Endothelial cell of hepatic sinusoid (primary cell): ENCODE data around the gene SOCS7.

Source experiments
- in situ Hi-C: cut with HindIII; loops from 2 replicates; pipeline ENCODE4 v1.10.0; 2017; ENCODE audit warnings: low sequenced_read_pairs

The SOCS7 gene, protein sequence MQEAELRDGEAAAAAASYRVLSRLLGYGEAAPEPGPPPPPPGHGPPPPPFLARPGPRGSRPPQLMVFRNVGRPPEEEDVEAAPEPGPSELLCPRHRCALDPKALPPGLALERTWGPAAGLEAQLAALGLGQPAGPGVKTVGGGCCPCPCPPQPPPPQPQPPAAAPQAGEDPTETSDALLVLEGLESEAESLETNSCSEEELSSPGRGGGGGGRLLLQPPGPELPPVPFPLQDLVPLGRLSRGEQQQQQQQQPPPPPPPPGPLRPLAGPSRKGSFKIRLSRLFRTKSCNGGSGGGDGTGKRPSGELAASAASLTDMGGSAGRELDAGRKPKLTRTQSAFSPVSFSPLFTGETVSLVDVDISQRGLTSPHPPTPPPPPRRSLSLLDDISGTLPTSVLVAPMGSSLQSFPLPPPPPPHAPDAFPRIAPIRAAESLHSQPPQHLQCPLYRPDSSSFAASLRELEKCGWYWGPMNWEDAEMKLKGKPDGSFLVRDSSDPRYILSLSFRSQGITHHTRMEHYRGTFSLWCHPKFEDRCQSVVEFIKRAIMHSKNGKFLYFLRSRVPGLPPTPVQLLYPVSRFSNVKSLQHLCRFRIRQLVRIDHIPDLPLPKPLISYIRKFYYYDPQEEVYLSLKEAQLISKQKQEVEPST

GRCh38 chr17:38351412-38352222 is at the start of gene SOCS7:
Gene SOCS7, plus strand, starts transcription at chr17:38351844. Its CDS starts 209 bp downstream, at chr17:38352053.
- in situ Hi-C loops: no loop called here

GRCh38 chr17:38315497-38315896 is 36.1 kb upstream of the SOCS7 start:
- in situ Hi-C loops: no loop called here

DNA sequence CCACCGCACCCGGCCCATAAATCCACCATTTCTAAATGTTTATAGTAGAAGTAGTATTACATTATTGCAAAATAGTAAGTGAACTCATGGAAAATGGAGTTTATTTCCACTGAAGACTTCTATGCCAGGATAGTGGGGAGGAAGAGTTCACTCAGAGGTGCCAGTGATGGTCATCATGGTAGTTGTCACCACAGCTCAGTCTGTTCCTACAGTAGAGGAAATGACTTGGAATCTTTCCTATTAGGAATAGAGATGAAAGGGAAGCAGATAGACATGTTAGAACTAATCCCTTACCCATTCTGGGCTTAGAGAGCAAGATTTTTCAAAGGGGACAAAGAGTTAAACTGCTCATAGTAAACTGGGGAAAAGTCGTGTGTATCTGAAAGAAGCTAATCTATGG is 34.6 kb upstream of the SOCS7 start:
- in situ Hi-C loops: no loop called here

- in situ Hi-C loops: no loop called here
Observed at GRCh38 chr17:38320482-38320881, 31.2 kb upstream of the SOCS7 start.

- in situ Hi-C loops: no loop called here
Observed at GRCh38 chr17:38322156-38322779, 29.4 kb upstream of the SOCS7 start.

DNA sequence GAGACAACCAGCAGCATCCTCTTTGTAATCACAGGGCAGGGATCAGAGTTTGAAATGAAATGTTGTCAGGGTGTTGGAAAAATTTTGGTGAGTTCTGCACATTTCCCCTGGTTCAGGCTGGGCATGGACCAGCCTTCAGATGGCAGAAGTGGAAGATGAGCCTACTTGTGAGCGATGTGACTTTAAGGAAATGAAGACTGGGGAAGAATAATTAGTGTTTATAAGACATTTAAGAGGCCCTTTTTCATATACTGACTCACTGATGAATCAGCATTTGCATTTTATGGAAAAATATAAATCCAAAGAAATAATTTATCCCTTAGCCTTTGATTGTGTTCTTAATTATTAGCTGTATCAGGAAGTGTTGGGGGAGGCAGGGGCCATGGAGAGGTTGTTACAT is 28.7 kb upstream of the SOCS7 start:
- in situ Hi-C loops: no loop called here

- in situ Hi-C loops: no loop called here
Observed at GRCh38 chr17:38324141-38324697, 27.4 kb upstream of the SOCS7 start.

- in situ Hi-C loops: no loop called here
Observed at GRCh38 chr17:38324772-38325171, 26.9 kb upstream of the SOCS7 start.

DNA sequence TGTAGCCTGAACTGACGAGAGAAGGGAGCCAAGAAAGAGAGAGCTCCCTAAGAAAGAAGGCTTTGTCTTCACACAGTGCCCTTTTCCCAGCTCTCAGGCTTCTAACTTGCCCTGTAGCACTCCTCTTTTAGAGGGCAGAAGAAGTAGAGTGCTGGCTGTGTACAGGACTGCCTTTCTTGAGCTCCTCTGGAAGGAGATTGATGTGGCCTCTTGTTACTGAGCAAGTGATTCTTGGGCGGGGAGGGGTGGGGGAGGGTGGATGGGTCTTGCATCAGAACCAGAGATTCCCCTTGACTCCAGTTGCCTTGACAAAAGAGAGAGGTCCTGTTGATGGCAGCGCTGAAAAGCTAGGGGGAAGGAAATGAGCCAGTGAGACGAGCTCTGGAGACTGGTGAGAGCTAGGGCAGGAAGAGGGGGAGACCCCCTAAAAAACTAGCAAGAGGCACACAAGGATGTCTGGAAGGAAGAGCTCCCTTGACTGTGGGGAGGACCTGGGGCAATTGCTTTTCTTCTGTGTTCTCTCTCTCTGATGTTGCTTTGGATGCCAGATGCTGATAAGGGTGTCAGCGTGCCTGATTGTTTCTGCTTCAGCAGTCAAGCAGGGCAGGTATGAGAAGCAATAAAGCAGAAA is 26.3 kb upstream of the SOCS7 start:
- in situ Hi-C loops: no loop called here

DNA sequence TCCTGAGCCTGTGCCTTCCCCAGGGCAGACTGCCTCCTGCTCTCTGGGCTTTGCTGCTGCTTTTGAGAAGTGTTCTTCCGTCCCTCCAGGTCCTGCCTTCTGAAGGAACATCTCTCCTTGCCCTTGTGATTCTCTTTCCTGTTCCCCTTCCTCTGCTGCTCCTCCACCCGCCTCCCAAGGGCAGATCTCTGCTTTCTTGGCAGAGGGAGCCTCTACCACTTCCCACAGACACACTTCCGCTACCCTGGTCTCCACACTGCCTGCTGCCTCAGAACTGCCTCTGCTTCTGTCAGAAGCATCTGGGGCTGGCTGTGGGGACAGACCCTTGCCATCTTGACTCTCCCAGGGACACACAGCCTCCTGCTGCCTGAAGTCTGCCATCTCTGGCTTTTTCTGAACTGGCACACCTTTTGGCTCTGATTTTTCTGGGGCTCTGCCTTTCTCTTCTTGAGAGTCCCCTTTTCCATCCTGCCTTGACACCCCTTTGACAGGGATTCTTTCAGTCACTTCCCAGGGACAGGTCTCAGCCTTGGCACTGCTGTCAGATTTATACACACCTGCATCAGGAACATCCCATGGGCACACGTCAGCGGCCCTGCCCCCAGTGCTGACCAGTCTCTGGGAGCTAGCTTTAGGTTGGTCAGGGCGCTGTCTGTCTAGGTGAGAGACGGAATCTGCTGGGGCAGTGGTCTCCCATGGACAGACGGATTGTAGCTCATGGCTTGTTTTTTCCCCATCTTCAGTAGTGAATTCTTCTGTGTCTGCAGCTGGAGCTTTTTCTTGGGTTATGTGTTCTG is 24.4 kb upstream of the SOCS7 start:
- in situ Hi-C loops: no loop called here

- in situ Hi-C loops: no loop called here
Observed at GRCh38 chr17:38327936-38328335, 23.7 kb upstream of the SOCS7 start.

- in situ Hi-C loops: no loop called here
Observed at GRCh38 chr17:38328620-38329019, 23.0 kb upstream of the SOCS7 start.

DNA sequence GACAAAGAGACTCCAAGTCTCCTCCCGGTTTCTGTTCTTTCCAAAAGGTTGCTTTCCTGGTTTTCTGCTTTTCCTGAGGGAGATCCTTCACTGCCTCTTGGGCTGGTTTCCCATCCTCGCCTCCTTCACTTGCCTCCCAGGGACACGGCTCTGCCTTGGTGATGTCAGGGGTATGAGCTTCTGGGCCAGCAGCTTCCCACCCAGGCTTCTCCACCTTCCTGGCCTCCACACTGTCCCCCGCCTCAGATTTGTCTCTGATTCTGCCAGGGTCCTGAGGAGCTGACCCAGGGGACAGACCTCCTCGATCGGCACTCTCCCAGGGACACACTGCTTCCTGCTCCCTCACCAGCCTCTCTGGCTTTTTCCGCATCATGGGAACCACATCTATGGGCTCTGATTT is 22.4 kb upstream of the SOCS7 start:
- in situ Hi-C loops: no loop called here

DNA sequence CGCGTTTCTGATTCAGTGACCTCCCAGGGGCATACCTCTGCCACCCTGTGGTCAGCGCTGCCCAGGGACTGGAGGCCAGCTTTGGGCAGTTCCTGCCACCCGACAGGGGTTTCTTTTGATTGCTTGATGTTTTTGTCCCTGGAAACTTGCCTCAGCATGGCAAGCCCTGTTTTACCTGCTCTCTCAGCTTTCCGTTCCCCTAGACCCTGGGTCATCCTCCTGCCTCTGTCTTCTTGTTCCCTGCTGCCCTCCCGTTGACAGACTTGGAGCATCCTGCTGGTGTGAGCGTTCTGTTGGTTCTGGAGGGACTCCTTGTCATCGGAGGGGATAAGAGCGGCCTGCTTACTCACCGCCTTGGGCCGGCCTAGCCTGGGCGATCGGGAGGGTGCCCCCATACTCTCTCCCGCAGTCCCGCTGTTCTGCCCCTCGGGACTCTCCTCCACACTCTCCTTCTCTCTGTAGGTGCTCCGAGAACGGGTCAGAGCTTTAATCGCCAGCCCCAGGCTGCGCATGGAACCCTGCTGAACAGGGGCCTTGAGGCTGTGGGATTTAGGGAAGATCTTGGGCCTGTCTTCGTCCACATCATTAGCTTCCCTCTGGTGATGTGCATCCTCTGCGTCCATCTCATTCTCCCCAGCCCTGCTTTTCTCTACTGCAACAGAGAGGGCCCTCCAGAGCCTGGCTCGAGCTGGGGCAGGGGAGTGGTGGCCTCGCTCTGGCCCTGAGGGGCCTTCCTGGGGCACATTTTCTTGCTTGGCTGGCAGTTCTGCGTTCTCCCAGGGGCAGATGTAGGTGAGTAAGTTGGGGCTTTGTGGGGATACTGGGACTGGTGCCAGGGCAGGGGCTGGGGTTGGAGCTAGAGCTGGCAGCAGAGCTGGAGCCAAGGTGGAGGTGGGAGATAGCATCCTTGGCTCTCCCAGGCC is 21.6 kb upstream of the SOCS7 start:
- in situ Hi-C loops: no loop called here

DNA sequence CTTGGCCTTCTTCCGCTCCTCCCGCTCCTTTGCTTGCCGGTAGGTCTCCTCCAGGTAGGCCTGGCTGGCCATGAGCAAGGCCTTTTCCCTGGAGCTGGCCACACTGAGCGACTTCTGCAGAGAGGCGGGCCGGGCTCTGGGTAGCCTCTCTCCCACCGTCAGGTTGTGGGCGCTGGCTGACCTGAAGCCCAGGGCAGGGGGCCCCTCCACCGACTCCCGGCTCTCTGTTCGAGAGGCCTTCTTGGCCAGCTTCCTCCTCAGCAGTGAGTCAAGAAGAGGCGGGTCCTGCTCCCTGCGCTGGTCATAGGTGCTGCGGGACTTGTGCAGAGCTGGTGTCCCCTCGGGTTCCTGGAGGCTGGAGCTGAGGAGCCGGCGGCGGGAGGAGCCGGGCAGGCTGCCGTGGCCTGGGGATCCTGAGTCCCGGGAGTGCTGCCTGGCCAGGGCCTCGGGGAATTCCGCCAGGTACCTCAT is 20.7 kb upstream of the SOCS7 start:
- in situ Hi-C loops: no loop called here

GRCh38 chr17:38332735-38333134 is 18.9 kb upstream of the SOCS7 start:
- in situ Hi-C loops: no loop called here

DNA sequence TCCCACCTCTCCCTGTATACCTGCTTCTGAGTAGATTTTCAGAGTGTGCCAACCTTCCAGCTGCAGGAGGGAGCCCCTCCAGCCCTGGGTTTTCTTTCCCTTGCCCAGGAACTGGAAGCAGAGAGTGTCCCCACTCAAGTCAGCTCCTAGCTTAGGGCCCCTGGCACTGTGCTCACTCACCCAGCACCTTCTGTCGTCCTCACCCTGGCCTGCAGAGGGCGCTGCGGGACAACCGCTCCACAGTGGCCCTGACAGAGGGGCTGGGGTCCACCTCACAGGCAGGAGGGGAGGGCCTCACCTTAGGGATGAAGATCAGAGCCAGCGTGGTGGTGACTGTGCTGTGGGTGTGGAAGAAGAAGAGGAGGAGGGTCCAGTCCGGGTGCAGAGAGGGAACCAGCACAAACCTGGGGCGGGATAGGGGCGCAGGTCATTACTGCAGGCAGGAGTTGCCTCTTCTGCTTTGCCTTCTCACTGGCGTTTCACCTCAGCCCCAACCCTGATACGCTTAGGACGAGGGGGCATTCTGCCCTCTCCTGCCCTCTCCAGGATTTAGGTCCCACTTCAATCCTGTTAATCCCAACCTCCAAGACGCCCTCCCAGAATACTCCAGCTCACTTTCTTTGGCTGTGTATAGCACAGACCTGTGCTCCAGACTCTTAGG is 17.9 kb upstream of the SOCS7 start:
- in situ Hi-C loops: no loop called here
